Parathyroid adenoma (tissue), 2 donors: ENCODE data around the gene YBX2.

Experiments
- H2AFZ ChIP-seq: fragments of 300-600 bp; sonication (generic); one replicate; pipeline ENCODE4 v1.7.0; 2017; ENCODE audit warnings: antibody characterized with exemption, mild to moderate bottlenecking
- H3K27ac ChIP-seq: fragments of 300-600 bp; sonication (generic); one replicate; pipeline ENCODE4 v1.7.0; 2017
- H3K27me3 ChIP-seq: fragments of 300-600 bp; sonication (generic); one replicate; pipeline ENCODE4 v1.7.0; 2017; ENCODE audit warnings: low read length; ENCODE audit not compliant: control insufficient read depth, insufficient read depth
- H3K36me3 ChIP-seq: fragments of 300-600 bp; sonication (generic); one replicate; pipeline ENCODE4 v1.7.0; 2017; ENCODE audit warnings: low read length; ENCODE audit not compliant: control insufficient read depth, insufficient read depth
- H3K4me1 ChIP-seq: fragments of 300-600 bp; sonication (generic); one replicate; pipeline ENCODE4 v1.7.0; 2017; ENCODE audit warnings: control low read depth
- H3K4me2 ChIP-seq: fragments of 300-600 bp; sonication (generic); one replicate; pipeline ENCODE4 v1.7.0; 2017; ENCODE audit warnings: low read length
- H3K4me3 ChIP-seq: fragments of 300-600 bp; sonication (generic); one replicate; pipeline ENCODE4 v1.7.0; 2017; ENCODE audit warnings: low read depth, low read length
- H3K79me2 ChIP-seq: fragments of 300-600 bp; sonication (generic); one replicate; pipeline ENCODE4 v1.7.0; 2017; ENCODE audit warnings: control low read depth
- H3K9ac ChIP-seq: fragments of 300-600 bp; sonication (generic); one replicate; pipeline ENCODE4 v1.7.0; 2017; ENCODE audit warnings: mild to moderate bottlenecking
- H3K9me3 ChIP-seq: fragments of 300-600 bp; sonication (generic); one replicate; pipeline ENCODE4 v1.7.0; 2017; ENCODE audit warnings: low read length; ENCODE audit not compliant: control insufficient read depth
- TF ChIP-seq, protein P1 (sequence below): fragments of 300-600 bp; sonication (generic); IDR thresholded peaks from one replicate; pipeline ENCODE4 v1.7.0; 2017; ENCODE audit warnings: antibody characterized with exemption, mild to moderate bottlenecking
- donor health status: primary hyperparathyroidism.

Gene YBX2

DNA sequence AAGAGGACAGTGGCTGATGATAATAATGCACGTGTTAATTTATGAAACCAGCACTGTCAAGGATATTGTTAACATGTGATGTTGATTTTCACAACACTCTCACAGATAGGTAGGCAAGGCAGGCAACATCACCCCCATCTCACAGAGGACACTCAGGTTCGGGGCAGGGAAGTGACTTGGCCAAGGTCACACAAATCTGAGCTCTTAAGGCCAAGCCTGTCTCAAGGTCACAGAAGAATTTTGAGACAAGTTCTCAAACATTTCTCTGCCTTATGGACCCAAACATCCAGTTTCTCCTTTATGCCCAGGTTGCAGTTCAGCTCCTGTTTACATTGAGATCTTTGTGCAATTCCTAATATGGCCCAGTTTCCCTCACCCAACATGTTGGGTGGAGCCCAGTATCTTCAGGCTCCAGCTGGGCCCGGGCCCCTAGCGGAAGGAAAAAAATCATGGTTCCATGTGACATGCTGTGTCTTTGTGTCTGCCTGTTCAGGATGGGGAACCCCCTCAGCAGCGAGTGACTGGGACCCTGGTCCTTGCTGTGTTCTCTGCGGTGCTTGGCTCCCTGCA lies 11.6 kb downstream of the YBX2 start:
- H3K4me3 ChIP-seq: peak overlapping the region; percentile 35
- no peak overlapping the region for H2AFZ ChIP-seq
- no peaks in the 10 kb centered on the region for H3K27me3 ChIP-seq
- H3K27ac ChIP-seq: peak overlapping the region; percentile 1
- H3K9ac ChIP-seq: no peak overlapping the region
- H3K4me1 ChIP-seq: peaks cover 12% of the 10 kb centered on the region
- TF ChIP-seq, protein P1, sequence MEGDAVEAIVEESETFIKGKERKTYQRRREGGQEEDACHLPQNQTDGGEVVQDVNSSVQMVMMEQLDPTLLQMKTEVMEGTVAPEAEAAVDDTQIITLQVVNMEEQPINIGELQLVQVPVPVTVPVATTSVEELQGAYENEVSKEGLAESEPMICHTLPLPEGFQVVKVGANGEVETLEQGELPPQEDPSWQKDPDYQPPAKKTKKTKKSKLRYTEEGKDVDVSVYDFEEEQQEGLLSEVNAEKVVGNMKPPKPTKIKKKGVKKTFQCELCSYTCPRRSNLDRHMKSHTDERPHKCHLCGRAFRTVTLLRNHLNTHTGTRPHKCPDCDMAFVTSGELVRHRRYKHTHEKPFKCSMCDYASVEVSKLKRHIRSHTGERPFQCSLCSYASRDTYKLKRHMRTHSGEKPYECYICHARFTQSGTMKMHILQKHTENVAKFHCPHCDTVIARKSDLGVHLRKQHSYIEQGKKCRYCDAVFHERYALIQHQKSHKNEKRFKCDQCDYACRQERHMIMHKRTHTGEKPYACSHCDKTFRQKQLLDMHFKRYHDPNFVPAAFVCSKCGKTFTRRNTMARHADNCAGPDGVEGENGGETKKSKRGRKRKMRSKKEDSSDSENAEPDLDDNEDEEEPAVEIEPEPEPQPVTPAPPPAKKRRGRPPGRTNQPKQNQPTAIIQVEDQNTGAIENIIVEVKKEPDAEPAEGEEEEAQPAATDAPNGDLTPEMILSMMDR: no peak
- H3K9me3 ChIP-seq: no peaks in the 10 kb centered on the region
- no peak overlapping the region for H3K4me2 ChIP-seq
- no peaks in the 10 kb centered on the region for H3K36me3 ChIP-seq
- no peaks in the 10 kb centered on the region for H3K79me2 ChIP-seq

DNA sequence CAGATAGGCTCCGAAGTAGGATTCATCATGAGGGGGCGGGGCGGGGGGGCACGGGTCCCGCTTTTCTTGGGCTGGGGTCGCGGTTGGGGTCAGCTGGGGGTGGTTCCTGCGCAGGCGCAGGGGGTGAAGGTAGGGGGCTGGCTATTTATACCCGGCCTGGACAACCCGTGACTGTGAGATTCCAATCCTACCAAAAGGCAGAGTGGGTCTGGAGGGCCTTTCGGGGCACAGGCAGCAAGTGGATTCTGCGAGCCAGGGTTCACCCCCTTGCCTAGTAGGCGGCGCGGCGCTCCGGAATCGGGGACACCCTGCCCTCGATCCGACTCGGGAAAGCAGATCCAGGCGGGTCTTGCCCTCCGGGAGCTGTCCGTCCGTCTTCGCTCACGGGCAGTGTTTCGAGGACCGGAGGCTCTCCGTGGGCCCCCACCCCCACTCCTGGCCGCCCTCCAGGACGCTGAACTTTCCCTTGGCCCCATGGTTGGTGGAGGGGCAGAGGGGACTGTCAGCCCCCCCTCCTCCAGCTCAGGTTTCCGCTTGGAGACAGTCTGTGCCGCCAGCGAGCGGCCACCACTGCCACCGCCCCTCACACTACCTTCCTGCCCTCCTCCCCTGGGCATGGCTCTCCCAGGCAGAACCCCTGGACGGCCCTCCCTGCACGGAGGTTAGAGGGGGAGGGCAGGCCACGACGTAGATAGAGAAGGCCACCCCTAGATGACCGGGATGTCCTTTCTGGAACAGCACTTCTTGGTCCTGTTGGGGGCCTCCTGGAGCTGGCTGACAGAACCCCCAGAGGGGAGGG lies 12.3 kb downstream of the YBX2 start:
- Histone ChIP-seq H3K9ac (no peak overlapping the region), H3K4me1 (peaks cover 12% of the 10 kb centered on the region), H3K4me3 (peak overlapping the region; percentile 61), H3K27ac (peak overlapping the region; percentile 93), H3K27me3 (no peaks in the 10 kb centered on the region), H2AFZ (peak overlapping the region; percentile 76), H3K4me2 (peak overlapping the region; percentile 74), H3K79me2 (no peaks in the 10 kb centered on the region), H3K36me3 (no peaks in the 10 kb centered on the region), H3K9me3 (no peaks in the 10 kb centered on the region)
- TF ChIP-seq, protein P1: no peak

DNA sequence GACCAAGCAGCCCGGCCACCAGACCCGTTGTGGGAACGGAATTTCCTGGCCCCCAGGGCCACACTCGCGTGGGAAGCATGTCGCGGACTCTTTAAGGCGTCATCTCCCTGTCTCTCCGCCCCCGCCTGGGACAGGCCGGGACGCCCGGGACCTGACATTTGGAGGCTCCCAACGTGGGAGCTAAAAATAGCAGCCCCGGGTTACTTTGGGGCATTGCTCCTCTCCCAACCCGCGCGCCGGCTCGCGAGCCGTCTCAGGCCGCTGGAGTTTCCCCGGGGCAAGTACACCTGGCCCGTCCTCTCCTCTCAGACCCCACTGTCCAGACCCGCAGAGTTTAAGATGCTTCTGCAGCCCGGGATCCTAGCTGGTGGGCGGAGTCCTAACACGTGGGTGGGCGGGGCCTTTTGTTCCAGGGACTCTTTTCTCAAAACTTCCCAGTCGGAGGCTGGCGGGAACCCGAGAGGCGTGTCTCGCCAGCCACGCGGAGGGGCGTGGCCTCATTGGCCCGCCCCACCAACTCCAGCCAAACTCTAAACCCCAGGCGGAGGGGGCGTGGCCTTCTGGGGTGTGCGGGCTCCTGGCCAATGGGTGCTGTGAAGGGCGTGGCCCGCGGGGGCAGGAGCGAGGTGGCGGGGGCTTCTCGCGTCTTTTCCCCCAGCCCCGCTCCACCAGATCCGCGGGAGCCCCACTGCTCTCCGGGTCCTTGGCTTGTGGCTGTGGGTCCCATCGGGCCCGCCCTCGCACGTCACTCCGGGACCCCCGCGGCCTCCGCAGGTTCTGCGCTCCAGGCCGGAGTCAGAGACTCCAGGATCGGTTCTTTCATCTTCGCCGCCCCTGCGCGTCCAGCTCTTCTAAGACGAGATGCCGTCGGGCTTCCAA lies 13.1 kb downstream of the YBX2 start, which contains the start of gene SLC2A4:
Gene SLC2A4, plus strand, starts transcription at position 645 of the 879 bp plus-strand sequence. Its CDS starts 217 bp downstream, at position 862.
- Histone ChIP-seq H3K27me3 (no peaks in the 10 kb centered on the region), H3K9ac (no peak within 1 kb of the TSS), H3K4me1 (peaks cover 12% of the 10 kb centered on the region), H3K4me2 (peak within 1 kb of the TSS; percentile 74), H3K9me3 (no peaks in the 10 kb centered on the region), H3K27ac (peak within 1 kb of the TSS; percentile 93), H3K36me3 (no peaks in the 10 kb centered on the region), H3K79me2 (no peaks in the 10 kb centered on the region), H2AFZ (peak within 1 kb of the TSS; percentile 76), H3K4me3 (peak within 1 kb of the TSS; percentile 61)
- TF ChIP-seq, protein P1: no peak

DNA sequence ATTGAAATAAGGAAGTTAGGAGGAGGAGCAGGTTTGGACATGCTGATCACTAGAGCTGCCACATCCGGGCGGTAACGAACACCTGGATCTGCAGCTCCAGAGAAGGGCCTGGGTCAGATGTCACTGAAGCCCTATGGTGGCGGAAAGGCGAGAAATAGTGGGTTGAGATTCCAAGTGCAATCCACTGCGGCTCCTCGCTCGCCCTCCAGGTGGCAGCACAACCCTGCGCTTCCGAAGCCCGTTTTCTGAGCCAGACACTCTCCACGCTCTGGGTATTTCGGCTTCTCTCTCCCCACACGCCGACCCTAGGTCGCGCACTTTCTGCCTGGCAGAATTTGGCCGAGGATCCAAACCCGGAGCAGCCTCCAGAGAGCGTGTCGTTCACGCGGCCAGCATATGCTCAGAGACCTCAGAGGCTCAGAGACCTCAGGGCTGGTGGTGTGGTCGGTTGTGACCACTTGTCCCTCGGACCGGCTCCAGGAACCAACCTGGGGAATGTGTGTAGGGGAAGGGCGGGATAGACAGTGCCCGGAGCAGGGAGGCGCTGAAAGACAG lies 13.8 kb downstream of the YBX2 start:
- Histone ChIP-seq H3K4me2 (peak overlapping the region; percentile 74), H3K36me3 (no peaks in the 10 kb centered on the region), H3K79me2 (no peaks in the 10 kb centered on the region), H2AFZ (peak overlapping the region; percentile 76), H3K27me3 (no peaks in the 10 kb centered on the region), H3K4me1 (peaks cover 12% of the 10 kb centered on the region), H3K9me3 (no peaks in the 10 kb centered on the region), H3K9ac (no peak overlapping the region), H3K27ac (peak overlapping the region; percentile 93), H3K4me3 (peak overlapping the region; percentile 61)
- TF ChIP-seq, protein P1: peak; percentile 96
